ENCODE data around the gene VWC2L.

- TF ChIP-seq EZH2 (IDR thresholded peaks at IDR 0.05; ENCODE audit: borderline replicate concordance, insufficient read depth, low read length, poor library complexity, severe bottlenecking), result no peak
- no peak for TF ChIP-seq EP300 (conservative IDR thresholded peaks at IDR 0.05; ENCODE audit: poor library complexity, severe bottlenecking)
- TF ChIP-seq CTCF (IDR thresholded peaks at IDR 0.05; ENCODE audit: poor library complexity, severe bottlenecking), result no peak
- no peak for TF ChIP-seq TAF1 (IDR thresholded peaks at IDR 0.05; ENCODE audit: low read depth)
Observed at GRCh38 chr2:214549946-214550345, 139.1 kb downstream of the VWC2L start.
